Caco-2 (cell line): ENCODE data around the gene RPN1. TPM values are rescaled to one million over a fixed set of nuclear protein-coding genes. Genes with fewer than 3 reads are reported as not detected.

Experiments
- BruUV-seq: library from RNA; stranded (reverse); fragments of 400-500 nt; replicated peaks from 2 replicates; lab custom pipeline; 2021; lab: Mats Ljungman, UMichigan
- CTCF ChIA-PET: fragments of 300-600 bp; sonication (Branson Sonifier 250); formaldehyde crosslinking; loops from one replicate; lab custom pipeline; 2022; ENCODE audit warnings: antibody characterized with exemption; lab: Charles Lee
- POLR2A ChIA-PET: fragments of 300-600 bp; sonication (Branson Sonifier 250); formaldehyde crosslinking; loops from one replicate; lab custom pipeline; 2022; ENCODE audit warnings: antibody characterized with exemption; lab: Charles Lee
- DNase-seq, 2 experiments: peaks; one replicate each; pipeline versions ENCODE4 v3.0.0 to v3.0.0-alpha.2; 2020 to 2022
- H3K27me3 ChIP-seq: replicated peaks from 2 replicates; pipeline ENCODE4 v1.6.0; 2011; ENCODE audit warnings: low read length; ENCODE audit not compliant: control insufficient read depth, insufficient read depth
- H3K36me3 ChIP-seq: 2 replicates; pipeline ENCODE4 v1.5.1; 2011; ENCODE audit warnings: low read length; ENCODE audit not compliant: control insufficient read depth, insufficient read depth
- H3K4me1 ChIP-seq: fragments of 250-450 bp; sonication (Bioruptor Pico); 2 replicates; pipeline ENCODE4 v1.5.1; 2020; ENCODE audit warnings: mild to moderate bottlenecking
- H3K4me3 ChIP-seq: 2 replicates; pipeline ENCODE4 v1.5.1; 2011; ENCODE audit warnings: low read depth, mild to moderate bottlenecking, control low read depth, low read length
- H3K9me3 ChIP-seq: fragments of 250-450 bp; sonication (Bioruptor Pico); 2 replicates; pipeline ENCODE4 v1.5.1; 2020; ENCODE audit warnings: mild to moderate bottlenecking, moderate library complexity
- H3K27ac Mint-ChIP-seq: one replicate; pipeline ENCODE4 v1.8.0; 2022; ENCODE audit warnings: mixed read lengths; ENCODE audit not compliant: unreplicated experiment
- H3K27me3 Mint-ChIP-seq: one replicate; pipeline ENCODE4 v1.8.0; 2022; ENCODE audit warnings: mixed read lengths; ENCODE audit not compliant: insufficient read depth, unreplicated experiment
- H3K36me3 Mint-ChIP-seq: one replicate; pipeline ENCODE4 v1.8.0; 2022; ENCODE audit warnings: mild to moderate bottlenecking, mixed read lengths; ENCODE audit not compliant: insufficient read depth, unreplicated experiment
- H3K4me1 Mint-ChIP-seq: one replicate; pipeline ENCODE4 v1.8.0; 2022; ENCODE audit warnings: low read depth, mixed read lengths; ENCODE audit not compliant: unreplicated experiment
- H3K4me3 Mint-ChIP-seq: one replicate; pipeline ENCODE4 v1.8.0; 2022; ENCODE audit warnings: mild to moderate bottlenecking, moderate library complexity, mixed read lengths; ENCODE audit not compliant: unreplicated experiment
- H3K9me3 Mint-ChIP-seq: one replicate; pipeline ENCODE4 v1.8.0; 2022; ENCODE audit warnings: mixed read lengths; ENCODE audit not compliant: unreplicated experiment
- intact Hi-C: fragments of 100-400 bp; cut with micrococcal nuclease; formaldehyde crosslinking; loops from one replicate; pipeline ENCODE4 v1.10.0; 2022; ENCODE audit not compliant: unreplicated experiment
- total RNA-seq: library from RNA; stranded (reverse); gene quantifications from 2 replicates; pipeline ENCODE4 v1.2.3, GENCODE V29; 2022
- TF ChIP-seq, protein P1 (sequence below), 2 experiments: fragments of 200-600 bp in 1 of 2; IDR thresholded peaks; 1 replicate in 1 of 2; 2 replicates in 1 of 2; pipeline versions ENCODE4 v1.5.1 to v1.8.0; 2011 to 2022; ENCODE audit warnings: antibody characterized with exemption in 1 of 2, control low read depth in 1 of 2, inconsistent platforms in 1 of 2, low read depth in 1 of 2, low read length in 1 of 2, mild to moderate bottlenecking in 1 of 2, moderate library complexity in 1 of 2; ENCODE audit not compliant: insufficient read depth in 1 of 2, severe bottlenecking in 1 of 2, unreplicated experiment in 1 of 2

RPN1 gene
- total RNA-seq, 1 experiment from 2014 or later, result 282 TPM

DNA sequence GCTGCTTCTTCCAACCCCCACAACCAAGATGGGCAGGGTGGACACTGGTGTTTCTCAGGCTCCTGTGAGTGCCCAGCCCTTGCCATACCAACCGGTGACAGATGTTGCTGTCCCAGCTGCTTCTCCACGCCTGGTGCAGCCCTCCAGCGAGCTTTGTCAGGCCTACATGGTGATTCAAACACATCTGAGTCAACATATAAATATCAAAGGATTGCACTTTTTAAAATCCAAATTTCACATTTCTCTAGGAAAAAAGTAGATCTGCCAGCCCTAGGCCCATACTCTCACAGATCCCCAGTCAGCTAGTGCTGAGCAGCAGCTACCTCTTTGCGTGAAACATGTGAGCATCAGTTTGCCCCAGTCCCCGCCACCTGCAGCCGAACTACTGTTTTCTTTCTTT is 52.7 kb downstream of the RPN1 start:
- no peaks in the 10 kb centered on the region for H3K36me3 ChIP-seq
- H3K4me1 Mint-ChIP-seq, result no peaks in the 10 kb centered on the region
- intact Hi-C loops, result no loop called here
- no peaks in the 10 kb centered on the region for H3K36me3 Mint-ChIP-seq
- TF ChIP-seq, protein P1, sequence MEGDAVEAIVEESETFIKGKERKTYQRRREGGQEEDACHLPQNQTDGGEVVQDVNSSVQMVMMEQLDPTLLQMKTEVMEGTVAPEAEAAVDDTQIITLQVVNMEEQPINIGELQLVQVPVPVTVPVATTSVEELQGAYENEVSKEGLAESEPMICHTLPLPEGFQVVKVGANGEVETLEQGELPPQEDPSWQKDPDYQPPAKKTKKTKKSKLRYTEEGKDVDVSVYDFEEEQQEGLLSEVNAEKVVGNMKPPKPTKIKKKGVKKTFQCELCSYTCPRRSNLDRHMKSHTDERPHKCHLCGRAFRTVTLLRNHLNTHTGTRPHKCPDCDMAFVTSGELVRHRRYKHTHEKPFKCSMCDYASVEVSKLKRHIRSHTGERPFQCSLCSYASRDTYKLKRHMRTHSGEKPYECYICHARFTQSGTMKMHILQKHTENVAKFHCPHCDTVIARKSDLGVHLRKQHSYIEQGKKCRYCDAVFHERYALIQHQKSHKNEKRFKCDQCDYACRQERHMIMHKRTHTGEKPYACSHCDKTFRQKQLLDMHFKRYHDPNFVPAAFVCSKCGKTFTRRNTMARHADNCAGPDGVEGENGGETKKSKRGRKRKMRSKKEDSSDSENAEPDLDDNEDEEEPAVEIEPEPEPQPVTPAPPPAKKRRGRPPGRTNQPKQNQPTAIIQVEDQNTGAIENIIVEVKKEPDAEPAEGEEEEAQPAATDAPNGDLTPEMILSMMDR (IDR thresholded peaks at IDR 0.05; ENCODE audit: insufficient read depth in 1 of 2, low read depth in 1 of 2, low read length in 1 of 2, severe bottlenecking in 1 of 2, unreplicated experiment in 1 of 2), result no peak
- H3K9me3 ChIP-seq, result no peaks in the 10 kb centered on the region
- H3K4me3 Mint-ChIP-seq, result no peak overlapping the region
- no peaks in the 10 kb centered on the region for H3K9me3 Mint-ChIP-seq
- DNase-seq, result no peak
- no peaks in the 10 kb centered on the region for H3K4me1 ChIP-seq
- CTCF ChIA-PET, result interaction anchor here (0.6 kb wide), 1 partner anchor 83 kb away, joined by 3 read pairs; no protein-coding TSS in a partner anchor
- no TSS peak for BruUV-seq
- H3K27me3 ChIP-seq, result no peaks in the 10 kb centered on the region
- no peak overlapping the region for H3K4me3 ChIP-seq
- H3K27ac Mint-ChIP-seq, result no peak overlapping the region
- H3K27me3 Mint-ChIP-seq, result no peaks in the 10 kb centered on the region
- POLR2A ChIA-PET, result no interaction called here

DNA sequence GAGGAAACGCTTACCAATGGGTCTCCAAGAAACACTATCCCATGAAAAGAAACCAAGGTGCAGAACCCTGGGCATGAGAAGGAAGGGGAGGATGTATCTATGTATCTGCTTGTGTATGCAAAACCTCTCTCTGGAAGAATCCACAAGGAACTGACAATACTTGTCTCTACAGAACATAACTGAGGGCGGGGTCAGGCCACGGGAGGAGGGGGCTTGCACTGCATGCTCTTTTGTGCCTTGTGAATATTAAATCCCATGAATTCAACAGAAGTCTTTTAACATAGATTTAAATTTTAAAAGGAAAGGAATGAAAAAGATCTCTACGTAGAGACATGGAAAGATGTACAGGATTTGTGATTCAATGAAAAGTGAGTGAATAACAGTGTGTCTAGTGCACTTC is 57.8 kb downstream of the RPN1 start:
- TF ChIP-seq, protein P1 (IDR thresholded peaks at IDR 0.05; ENCODE audit: insufficient read depth in 1 of 2, low read depth in 1 of 2, low read length in 1 of 2, severe bottlenecking in 1 of 2, unreplicated experiment in 1 of 2), result no peak
- CTCF ChIA-PET, result no interaction called here
- Histone ChIP-seq H3K4me3 (no peak overlapping the region), H3K27me3 (no peaks in the 10 kb centered on the region), H3K9me3 (no peaks in the 10 kb centered on the region), H3K36me3 (no peaks in the 10 kb centered on the region), H3K4me1 (no peaks in the 10 kb centered on the region)
- no TSS peak for BruUV-seq
- H3K4me3 Mint-ChIP-seq, result no peak overlapping the region
- no peaks in the 10 kb centered on the region for H3K9me3 Mint-ChIP-seq
- no peak for DNase-seq
- POLR2A ChIA-PET, result no interaction called here
- H3K27me3 Mint-ChIP-seq, result no peaks in the 10 kb centered on the region
- H3K4me1 Mint-ChIP-seq, result no peaks in the 10 kb centered on the region
- intact Hi-C loops, result no loop called here
- no peak overlapping the region for H3K27ac Mint-ChIP-seq
- no peaks in the 10 kb centered on the region for H3K36me3 Mint-ChIP-seq

DNA sequence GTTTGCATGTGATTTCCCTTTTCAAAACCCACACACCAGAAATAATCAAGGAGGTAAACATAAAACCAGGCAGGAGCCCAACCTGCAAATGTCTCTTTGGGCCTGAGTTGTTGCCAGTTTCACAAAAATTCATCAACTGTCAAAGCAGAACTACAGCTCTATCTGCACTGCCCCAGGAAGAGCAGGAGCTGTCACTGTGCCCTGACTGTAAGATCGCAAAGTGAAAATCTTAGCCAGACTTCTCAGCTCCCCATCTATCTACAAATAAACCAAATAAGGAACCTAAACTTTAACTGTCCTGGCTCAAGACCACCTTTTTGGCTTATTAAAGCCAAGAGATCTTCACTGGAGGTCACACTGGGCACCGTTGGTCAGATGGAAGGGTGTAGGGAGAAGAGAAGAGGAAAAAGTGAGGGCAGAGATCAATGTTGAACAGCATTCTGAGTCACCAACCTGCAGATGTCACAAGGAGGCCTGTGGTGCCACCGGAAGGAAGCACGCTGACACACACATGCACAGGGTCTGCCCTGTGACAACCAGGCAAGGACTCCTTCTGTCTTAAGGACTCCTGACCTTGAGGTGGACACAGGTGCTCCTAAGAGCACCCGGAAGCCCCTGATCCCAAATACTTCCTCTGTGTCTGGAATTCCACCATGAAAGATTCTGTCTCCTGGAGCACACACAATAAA is 58.7 kb downstream of the RPN1 start:
- BruUV-seq, result no TSS peak

More for the DNA sequence above, 58.7 kb downstream of the RPN1 start:
- Histone ChIP-seq H3K36me3 (no peaks in the 10 kb centered on the region), H3K4me1 (no peaks in the 10 kb centered on the region), H3K9me3 (no peaks in the 10 kb centered on the region), H3K4me3 (no peak overlapping the region), H3K27me3 (no peaks in the 10 kb centered on the region)
- no peaks in the 10 kb centered on the region for H3K36me3 Mint-ChIP-seq
- H3K27ac Mint-ChIP-seq, result no peak overlapping the region
- H3K4me3 Mint-ChIP-seq, result no peak overlapping the region
- no peaks in the 10 kb centered on the region for H3K27me3 Mint-ChIP-seq
- DNase-seq, result no peak
- intact Hi-C loops, result no loop called here
- no peaks in the 10 kb centered on the region for H3K9me3 Mint-ChIP-seq
- TF ChIP-seq, protein P1 (IDR thresholded peaks at IDR 0.05; ENCODE audit: insufficient read depth in 1 of 2, low read depth in 1 of 2, low read length in 1 of 2, severe bottlenecking in 1 of 2, unreplicated experiment in 1 of 2), result no peak
- no peaks in the 10 kb centered on the region for H3K4me1 Mint-ChIP-seq
- POLR2A ChIA-PET, result no interaction called here
- CTCF ChIA-PET, result no interaction called here
